GM19463 (cell line): Measurements from ENCODE around the gene CD226.
"Not testable (repeated sequence)": the region's sequence is repeated elsewhere in the genome, so short reads cannot be mapped to it uniquely, and the experiment has no call there.

Experiments
- ATAC-seq: cut with Tn5 transposase; IDR thresholded peaks from one replicate; pipeline ENCODE4 v1.9.1; 2021; ENCODE audit warnings: mild to moderate bottlenecking, moderate library complexity; ENCODE audit not compliant: unreplicated experiment

Gene CD226

GRCh38 chr18:69876490-69876889, 71.2 kb downstream of the CD226 start:
- no peak for ATAC-seq

GRCh38 chr18:69874058-69874457, 73.6 kb downstream of the CD226 start:
- ATAC-seq = no peak

- no peak for ATAC-seq
These were observed 75.0 kb downstream of the CD226 start for GRCh38 chr18:69872661-69873060.

- no peak for ATAC-seq
These were observed 76.3 kb downstream of the CD226 start for GRCh38 chr18:69871363-69871762.

- ATAC-seq = no peak
These were observed 76.9 kb downstream of the CD226 start for GRCh38 chr18:69870736-69871135.

GRCh38 chr18:69866212-69866611, 81.5 kb downstream of the CD226 start:
- no peak for ATAC-seq

GRCh38 chr18:69865776-69866175, 81.9 kb downstream of the CD226 start:
- no peak for ATAC-seq

GRCh38 chr18:69864802-69865201, 82.9 kb downstream of the CD226 start:
- peak; percentile 83 for ATAC-seq

GRCh38 chr18:69858897-69859296, 88.8 kb downstream of the CD226 start:
- no peak for ATAC-seq

- ATAC-seq = no peak
These were observed 93.2 kb downstream of the CD226 start for GRCh38 chr18:69854455-69854854.

- no peak for ATAC-seq
These were observed 94.6 kb downstream of the CD226 start for GRCh38 chr18:69853051-69853450.

GRCh38 chr18:69845593-69846506, 101.8 kb downstream of the CD226 start:
- ATAC-seq = no peak

- no peak for ATAC-seq
These were observed 103.0 kb downstream of the CD226 start for GRCh38 chr18:69844656-69845055.

- ATAC-seq = no peak
These were observed 104.7 kb downstream of the CD226 start for GRCh38 chr18:69843015-69843414.

- no peak for ATAC-seq
These were observed 106.6 kb downstream of the CD226 start for GRCh38 chr18:69841117-69841516.

- no peak for ATAC-seq
These were observed 107.2 kb downstream of the CD226 start for GRCh38 chr18:69840445-69840844.

- no peak for ATAC-seq
These were observed 107.7 kb downstream of the CD226 start for GRCh38 chr18:69840001-69840400.

- ATAC-seq = no peak
These were observed 108.2 kb downstream of the CD226 start for GRCh38 chr18:69839497-69839896.

GRCh38 chr18:69838620-69839411, 108.9 kb downstream of the CD226 start:
- ATAC-seq = no peak

- ATAC-seq = no peak
These were observed 109.7 kb downstream of the CD226 start for GRCh38 chr18:69838003-69838402.

GRCh38 chr18:69834980-69835379, 112.7 kb downstream of the CD226 start:
- ATAC-seq = not testable (repeated sequence)

GRCh38 chr18:69830189-69830588, 117.5 kb downstream of the CD226 start:
- ATAC-seq = no peak
